ENCODE measurements around the gene CLDND2.
"Not testable (repeated sequence)": the region's sequence is repeated elsewhere in the genome, so short reads cannot be mapped to it uniquely, and the experiment has no call there.

CLDND2 gene

GRCh38 chr19:51368366-51369282, at the start of gene CLDND2:
CLDND2 (minus strand) TSS chr19:51369003; CDS start chr19:51368577, 426 bp downstream.
- ATAC-seq (ENCODE audit: low read depth) (no peak), DNase-seq (ENCODE audit: low spot score in 2 of 2) (no peak)
- Mint-ChIP-seq H3K4me1 (peaks cover 34% of the 10 kb centered on the region), H3K27ac (peak within 1 kb of the TSS; percentile 96), H3K9me3 (no peaks in the 10 kb centered on the region), H3K27me3 (no peaks in the 10 kb centered on the region), H3K4me3 (peak within 1 kb of the TSS; percentile 99), H3K36me3 (no peaks in the 10 kb centered on the region)

- Mint-ChIP-seq H3K27ac (peak overlapping the region; percentile 91), H3K4me3 (peak overlapping the region; percentile 95), H3K4me1 (peaks cover 21% of the 10 kb centered on the region), H3K9me3 (no peaks in the 10 kb centered on the region), H3K27me3 (no peaks in the 10 kb centered on the region), H3K36me3 (peaks cover 15% of the 10 kb centered on the region)
- ATAC-seq (ENCODE audit: low read depth) (peak; percentile 60), DNase-seq (ENCODE audit: low spot score in 2 of 2) (no peak)
These were observed 49.0 kb upstream of the CLDND2 start for GRCh38 chr19:51417810-51418157.

GRCh38 chr19:51417107-51417809, 48.5 kb upstream of the CLDND2 start, which contains the start of gene SIGLEC10:
SIGLEC10 (minus strand) TSS chr19:51417642; CDS start chr19:51417581, 61 bp downstream.
- DNase-seq (ENCODE audit: low spot score in 2 of 2): peak; percentile 71 to 77
- peaks cover 16% of the 10 kb centered on the region for H3K36me3 Mint-ChIP-seq
- H3K4me3 Mint-ChIP-seq: peak within 1 kb of the TSS; percentile 95
- peak; percentile 94 for ATAC-seq (ENCODE audit: low read depth)
- H3K4me1 Mint-ChIP-seq: peaks cover 21% of the 10 kb centered on the region
- no peaks in the 10 kb centered on the region for H3K27me3 Mint-ChIP-seq
- peak within 1 kb of the TSS; percentile 91 for H3K27ac Mint-ChIP-seq
- H3K9me3 Mint-ChIP-seq: no peaks in the 10 kb centered on the region

GRCh38 chr19:51416422-51416821, 47.6 kb upstream of the CLDND2 start:
- not testable (repeated sequence) for ATAC-seq (ENCODE audit: low read depth)
- Mint-ChIP-seq H3K4me3 (peak overlapping the region; percentile 95), H3K4me1 (peaks cover 22% of the 10 kb centered on the region)

GRCh38 chr19:51415187-51415586, 46.4 kb upstream of the CLDND2 start:
- no peak overlapping the region for H3K4me3 Mint-ChIP-seq
- peaks cover 22% of the 10 kb centered on the region for H3K4me1 Mint-ChIP-seq
- no peak overlapping the region for H3K27ac Mint-ChIP-seq
- DNase-seq (ENCODE audit: low spot score in 2 of 2): no peak
- peaks cover 24% of the 10 kb centered on the region for H3K36me3 Mint-ChIP-seq
- no peaks in the 10 kb centered on the region for H3K9me3 Mint-ChIP-seq
- ATAC-seq (ENCODE audit: low read depth): no peak
- H3K27me3 Mint-ChIP-seq: no peaks in the 10 kb centered on the region

More at GRCh38 chr19:51416422-51416821, 47.6 kb upstream of the CLDND2 start:
- Mint-ChIP-seq H3K27ac (peak overlapping the region; percentile 74), H3K36me3 (peaks cover 19% of the 10 kb centered on the region)
- not testable (repeated sequence) for H3K9me3 Mint-ChIP-seq; DNase-seq (ENCODE audit: low spot score in 2 of 2); H3K27me3 Mint-ChIP-seq

- H3K36me3 Mint-ChIP-seq: peaks cover 24% of the 10 kb centered on the region
- no peaks in the 10 kb centered on the region for H3K9me3 Mint-ChIP-seq
- no peak for DNase-seq (ENCODE audit: low spot score in 2 of 2)
- H3K4me1 Mint-ChIP-seq: peaks cover 24% of the 10 kb centered on the region
- H3K4me3 Mint-ChIP-seq: no peak overlapping the region
- H3K27ac Mint-ChIP-seq: no peak overlapping the region
- no peak for ATAC-seq (ENCODE audit: low read depth)
- no peaks in the 10 kb centered on the region for H3K27me3 Mint-ChIP-seq
These were observed 42.3 kb upstream of the CLDND2 start for GRCh38 chr19:51410950-51411748.

- Mint-ChIP-seq H3K4me1 (peaks cover 17% of the 10 kb centered on the region), H3K27ac (peak overlapping the region; percentile 16), H3K4me3 (no peak overlapping the region), H3K9me3 (no peaks in the 10 kb centered on the region), H3K36me3 (peaks cover 9% of the 10 kb centered on the region), H3K27me3 (no peaks in the 10 kb centered on the region)
- peak; percentile 88 for ATAC-seq (ENCODE audit: low read depth)
- DNase-seq (ENCODE audit: low spot score in 2 of 2): peak in 1 of 2 donors; percentile 42
These were observed 38.8 kb upstream of the CLDND2 start for GRCh38 chr19:51407511-51408131.

GRCh38 chr19:51402117-51402516, 33.3 kb upstream of the CLDND2 start:
- Mint-ChIP-seq H3K4me3 (no peak overlapping the region), H3K36me3 (peaks cover 4% of the 10 kb centered on the region), H3K9me3 (peaks cover 6% of the 10 kb centered on the region), H3K27me3 (no peaks in the 10 kb centered on the region), H3K27ac (no peak overlapping the region), H3K4me1 (peaks cover 3% of the 10 kb centered on the region)
- ATAC-seq (ENCODE audit: low read depth) (no peak), DNase-seq (ENCODE audit: low spot score in 2 of 2) (no peak)

- H3K9me3 Mint-ChIP-seq; ATAC-seq (ENCODE audit: low read depth); DNase-seq (ENCODE audit: low spot score in 2 of 2); H3K36me3 Mint-ChIP-seq; H3K4me1 Mint-ChIP-seq; H3K27ac Mint-ChIP-seq; H3K4me3 Mint-ChIP-seq; H3K27me3 Mint-ChIP-seq: not testable (repeated sequence)
These were observed 31.1 kb upstream of the CLDND2 start for GRCh38 chr19:51399936-51400335.

- H3K36me3 Mint-ChIP-seq: peaks cover 4% of the 10 kb centered on the region
- H3K9me3 Mint-ChIP-seq: peaks cover 6% of the 10 kb centered on the region
- no peak overlapping the region for H3K4me3 Mint-ChIP-seq
- ATAC-seq (ENCODE audit: low read depth): no peak
- no peaks in the 10 kb centered on the region for H3K27me3 Mint-ChIP-seq
- no peak for DNase-seq (ENCODE audit: low spot score in 2 of 2)
- no peak overlapping the region for H3K27ac Mint-ChIP-seq
- peaks cover 8% of the 10 kb centered on the region for H3K4me1 Mint-ChIP-seq
These were observed 30.4 kb upstream of the CLDND2 start for GRCh38 chr19:51399231-51399630.

- Mint-ChIP-seq H3K4me3 (no peak overlapping the region), H3K27me3 (no peaks in the 10 kb centered on the region), H3K4me1 (peaks cover 12% of the 10 kb centered on the region), H3K36me3 (peaks cover 4% of the 10 kb centered on the region), H3K27ac (no peak overlapping the region), H3K9me3 (peaks cover 6% of the 10 kb centered on the region)
- ATAC-seq (ENCODE audit: low read depth) (no peak), DNase-seq (ENCODE audit: low spot score in 2 of 2) (peak in 1 of 2 donors; percentile 38)
These were observed 29.4 kb upstream of the CLDND2 start for GRCh38 chr19:51398096-51398704.

GRCh38 chr19:51397453-51397852, 28.6 kb upstream of the CLDND2 start:
- H3K4me1 Mint-ChIP-seq: peaks cover 12% of the 10 kb centered on the region
- H3K27ac Mint-ChIP-seq; ATAC-seq (ENCODE audit: low read depth): not testable (repeated sequence)

GRCh38 chr19:51396175-51396574, 27.4 kb upstream of the CLDND2 start:
- no peak overlapping the region for H3K4me3 Mint-ChIP-seq
- no peak overlapping the region for H3K27ac Mint-ChIP-seq

More at GRCh38 chr19:51397453-51397852, 28.6 kb upstream of the CLDND2 start:
- H3K36me3 Mint-ChIP-seq; H3K27me3 Mint-ChIP-seq; H3K9me3 Mint-ChIP-seq; H3K4me3 Mint-ChIP-seq; DNase-seq (ENCODE audit: low spot score in 2 of 2): not testable (repeated sequence)

More at GRCh38 chr19:51396175-51396574, 27.4 kb upstream of the CLDND2 start:
- DNase-seq (ENCODE audit: low spot score in 2 of 2) (no peak), ATAC-seq (ENCODE audit: low read depth) (no peak)
- peaks cover 12% of the 10 kb centered on the region for H3K4me1 Mint-ChIP-seq
- no peaks in the 10 kb centered on the region for H3K9me3 Mint-ChIP-seq
- H3K36me3 Mint-ChIP-seq: no peaks in the 10 kb centered on the region
- H3K27me3 Mint-ChIP-seq: no peaks in the 10 kb centered on the region

Measured in memory B cell (primary cell).